HEK293T (cell line): ENCODE measurements around the gene GNB5.

Source experiments
- CTCF ChIA-PET: fragments of 350-600 bp; formaldehyde crosslinking; extraction: SDS; loops from one replicate; lab custom pipeline; 2021; ENCODE audit warnings: antibody characterized with exemption, inconsistent platforms; lab: Yijun Ruan, JAX
- POLR2A ChIA-PET: fragments of 350-600 bp; formaldehyde crosslinking; extraction: SDS; loops from one replicate; lab custom pipeline; 2020; ENCODE audit warnings: antibody characterized with exemption, inconsistent platforms; lab: Yijun Ruan, JAX
- DNase-seq: peaks from one replicate; pipeline ENCODE4 v3.0.0; 2012; ENCODE audit warnings: mixed read lengths; ENCODE audit errors: extremely low spot score
- ARNT ChIP-seq: fragments of 450-650 bp; IDR thresholded peaks from 2 replicates; pipeline ENCODE4 v1.6.1; 2017; ENCODE audit warnings: mild to moderate bottlenecking
- BHLHE40 ChIP-seq: fragments of 450-650 bp; IDR thresholded peaks from 2 replicates; pipeline ENCODE4 v1.6.1; 2016; ENCODE audit warnings: mild to moderate bottlenecking, moderate library complexity, borderline replicate concordance
- CTBP1 ChIP-seq: fragments of 450-650 bp; IDR thresholded peaks from 2 replicates; pipeline ENCODE4 v1.6.1; 2016; ENCODE audit warnings: borderline replicate concordance
- ELF4 ChIP-seq: fragments of 450-650 bp; IDR thresholded peaks from 2 replicates; pipeline ENCODE4 v1.6.1; 2017; ENCODE audit warnings: antibody characterized with exemption
- FOXA1 ChIP-seq: fragments of 450-650 bp; IDR thresholded peaks from 2 replicates; pipeline ENCODE4 v1.6.1; 2016; ENCODE audit warnings: mild to moderate bottlenecking
- FOXK2 ChIP-seq: fragments of 450-650 bp; IDR thresholded peaks from 2 replicates; pipeline ENCODE4 v1.6.1; 2016; ENCODE audit warnings: mild to moderate bottlenecking
- FOXM1 ChIP-seq: fragments of 450-650 bp; IDR thresholded peaks from 2 replicates; pipeline ENCODE4 v1.6.1; 2017; ENCODE audit warnings: mild to moderate bottlenecking, borderline replicate concordance
- HDGF ChIP-seq: fragments of 450-650 bp; IDR thresholded peaks from 2 replicates; pipeline ENCODE4 v1.6.1; 2017; ENCODE audit warnings: antibody characterized with exemption, borderline replicate concordance
- L3MBTL2 ChIP-seq: fragments of 450-650 bp; conservative IDR thresholded peaks from 2 replicates; pipeline ENCODE4 v1.6.1; 2016; ENCODE audit warnings: mild to moderate bottlenecking
- LEF1 ChIP-seq: fragments of 450-650 bp; IDR thresholded peaks from 2 replicates; pipeline ENCODE4 v1.6.1; 2017; ENCODE audit warnings: mild to moderate bottlenecking, borderline replicate concordance
- NFRKB ChIP-seq: fragments of 450-650 bp; IDR thresholded peaks from 2 replicates; pipeline ENCODE4 v1.6.1; 2016; ENCODE audit warnings: mild to moderate bottlenecking, moderate library complexity
- SP1 ChIP-seq: fragments of 450-650 bp; IDR thresholded peaks from 2 replicates; pipeline ENCODE4 v1.6.1; 2017
- SUZ12 ChIP-seq: fragments of 450-650 bp; IDR thresholded peaks from 2 replicates; pipeline ENCODE4 v1.6.1; 2016; ENCODE audit warnings: mild to moderate bottlenecking
- TARDBP ChIP-seq: fragments of 450-650 bp; IDR thresholded peaks from 2 replicates; pipeline ENCODE4 v1.6.1; 2016
- ZNF384 ChIP-seq: fragments of 450-650 bp; IDR thresholded peaks from 2 replicates; pipeline ENCODE4 v1.6.1; 2016
- TF ChIP-seq, protein P1 (sequence below): fragments of 450-650 bp; IDR thresholded peaks from 2 replicates; pipeline ENCODE4 v1.6.1; 2016

GNB5 gene

DNA sequence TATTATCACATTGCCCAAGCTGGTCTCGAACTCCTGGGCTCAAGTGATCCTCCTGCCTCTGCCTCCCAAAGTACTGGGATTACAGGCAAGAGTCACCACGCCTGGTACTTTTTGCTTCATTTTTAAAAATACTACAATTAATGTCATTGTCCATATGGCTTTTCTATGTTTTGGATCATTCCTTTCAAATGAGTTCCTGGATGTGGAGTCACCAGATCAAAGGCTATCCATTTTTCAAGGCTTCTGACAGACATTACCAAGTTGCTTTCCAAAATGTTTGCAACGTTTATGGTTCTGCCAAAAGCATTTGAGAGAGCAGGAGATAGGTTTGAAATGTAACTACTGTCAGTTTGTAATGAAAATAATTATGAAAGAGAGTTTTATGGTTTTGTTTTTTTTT, 44.4 kb downstream of the GNB5 start:
- ChIA-PET CTCF (no interaction called here), POLR2A (no interaction called here)
- DNase-seq: no peak
- no peak for TF ChIP-seq ZNF384

DNA sequence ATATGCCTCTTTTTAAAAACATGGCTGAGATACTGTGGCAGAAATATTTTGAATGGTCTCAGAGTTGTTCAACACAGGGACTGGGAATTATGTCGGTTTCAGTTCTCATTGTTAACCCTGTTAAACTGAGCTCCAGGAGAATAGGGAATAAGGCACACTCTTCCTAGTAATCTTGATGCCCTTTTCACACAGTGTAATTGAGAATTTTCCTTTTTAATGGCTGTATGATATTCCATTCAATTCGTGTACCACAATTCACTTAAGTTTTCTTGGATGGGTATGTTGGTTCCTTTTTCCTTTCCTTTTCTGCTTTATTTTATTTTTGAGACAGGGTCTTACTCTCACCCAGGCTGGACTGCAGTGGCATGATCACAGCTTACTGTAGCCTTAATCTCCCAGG, 44.9 kb downstream of the GNB5 start:
- no peak for DNase-seq
- TF ChIP-seq CTBP1: no peak
- no peak for TF ChIP-seq NFRKB
- no peak for TF ChIP-seq L3MBTL2
- TF ChIP-seq HDGF: no peak
- TF ChIP-seq SP1: no peak
- TF ChIP-seq SUZ12: no peak
- no peak for TF ChIP-seq LEF1
- no peak for TF ChIP-seq ARNT
- no peak for TF ChIP-seq BHLHE40
- TF ChIP-seq, protein P1, sequence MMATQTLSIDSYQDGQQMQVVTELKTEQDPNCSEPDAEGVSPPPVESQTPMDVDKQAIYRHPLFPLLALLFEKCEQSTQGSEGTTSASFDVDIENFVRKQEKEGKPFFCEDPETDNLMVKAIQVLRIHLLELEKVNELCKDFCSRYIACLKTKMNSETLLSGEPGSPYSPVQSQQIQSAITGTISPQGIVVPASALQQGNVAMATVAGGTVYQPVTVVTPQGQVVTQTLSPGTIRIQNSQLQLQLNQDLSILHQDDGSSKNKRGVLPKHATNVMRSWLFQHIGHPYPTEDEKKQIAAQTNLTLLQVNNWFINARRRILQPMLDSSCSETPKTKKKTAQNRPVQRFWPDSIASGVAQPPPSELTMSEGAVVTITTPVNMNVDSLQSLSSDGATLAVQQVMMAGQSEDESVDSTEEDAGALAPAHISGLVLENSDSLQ: no peak
- TF ChIP-seq FOXA1: no peak
- TF ChIP-seq TARDBP: no peak
- TF ChIP-seq ZNF384: no peak
- no peak for TF ChIP-seq ELF4
- TF ChIP-seq FOXM1: no peak
- no peak for TF ChIP-seq FOXK2
- CTCF ChIA-PET: interaction anchor here (0.7 kb wide), 1 partner anchor 45 kb away, joined by 9 read pairs; the partner anchor contains the start of gene GNB5
- POLR2A ChIA-PET: no interaction called here

DNA sequence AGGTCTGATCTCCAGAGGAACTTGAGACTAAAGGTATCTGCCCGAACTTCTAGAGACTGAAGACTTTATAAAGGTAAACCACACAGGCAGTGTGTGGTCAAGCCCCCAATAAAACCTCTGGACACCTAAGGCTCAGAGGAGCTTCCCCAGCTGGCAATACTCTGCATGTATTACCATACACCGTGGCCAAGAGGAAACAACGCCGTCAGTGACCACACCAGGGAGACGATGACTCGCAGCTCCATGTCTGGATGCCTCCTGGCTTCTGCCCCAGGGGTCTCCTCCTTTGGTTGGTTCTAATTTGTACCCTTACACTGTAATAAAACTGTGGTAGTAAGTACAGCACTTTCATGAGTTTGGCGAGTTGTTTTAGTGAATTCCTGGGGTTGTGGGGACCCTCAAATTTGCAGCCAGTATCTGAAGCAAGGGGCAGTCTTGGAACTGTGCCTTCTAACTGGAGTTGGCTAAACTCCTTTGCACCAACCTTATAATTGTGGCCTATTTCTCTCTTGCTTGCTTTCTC, 46.5 kb downstream of the GNB5 start:
- no peak for TF ChIP-seq HDGF
- TF ChIP-seq ELF4: no peak
- TF ChIP-seq SUZ12: no peak
- no peak for TF ChIP-seq ARNT
- TF ChIP-seq FOXA1: no peak
- no peak for TF ChIP-seq BHLHE40
- TF ChIP-seq LEF1: no peak
- no peak for TF ChIP-seq FOXK2
- TF ChIP-seq ZNF384: no peak
- no peak for TF ChIP-seq TARDBP
- TF ChIP-seq FOXM1: no peak
- TF ChIP-seq SP1: no peak
- TF ChIP-seq, protein P1: no peak
- no peak for TF ChIP-seq L3MBTL2
- TF ChIP-seq CTBP1: no peak
- no peak for TF ChIP-seq NFRKB
- CTCF ChIA-PET: no interaction called here
- DNase-seq: no peak
- POLR2A ChIA-PET: no interaction called here

DNA sequence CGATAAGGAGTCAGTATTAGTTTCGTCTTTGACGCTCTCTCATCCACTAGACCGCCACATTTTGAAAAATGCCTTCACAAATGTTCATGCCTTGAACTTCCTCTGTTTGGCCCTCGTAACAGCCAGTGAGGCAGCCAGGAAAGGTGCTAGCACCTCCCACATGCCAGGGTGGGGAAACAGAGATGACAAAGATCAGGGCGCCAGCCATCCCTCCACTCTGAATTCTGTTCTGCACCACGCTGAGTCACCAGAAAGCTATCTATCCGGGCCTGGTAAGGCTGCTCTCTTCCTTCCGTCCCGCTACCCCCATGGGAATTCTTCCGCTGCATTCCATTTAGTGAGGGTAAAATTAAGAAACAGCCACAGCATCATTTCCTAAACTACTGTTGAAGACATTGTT, 47.3 kb downstream of the GNB5 start:
- CTCF ChIA-PET: no interaction called here
- TF ChIP-seq L3MBTL2 (no peak), ZNF384 (no peak), FOXM1 (no peak), ELF4 (no peak), SP1 (no peak), LEF1 (no peak), SUZ12 (no peak), FOXK2 (no peak), TARDBP (no peak), CTBP1 (no peak), BHLHE40 (no peak), NFRKB (no peak), FOXA1 (no peak), HDGF (no peak), ARNT (no peak)
- TF ChIP-seq, protein P1: no peak
- DNase-seq: no peak
- POLR2A ChIA-PET: no interaction called here

DNA sequence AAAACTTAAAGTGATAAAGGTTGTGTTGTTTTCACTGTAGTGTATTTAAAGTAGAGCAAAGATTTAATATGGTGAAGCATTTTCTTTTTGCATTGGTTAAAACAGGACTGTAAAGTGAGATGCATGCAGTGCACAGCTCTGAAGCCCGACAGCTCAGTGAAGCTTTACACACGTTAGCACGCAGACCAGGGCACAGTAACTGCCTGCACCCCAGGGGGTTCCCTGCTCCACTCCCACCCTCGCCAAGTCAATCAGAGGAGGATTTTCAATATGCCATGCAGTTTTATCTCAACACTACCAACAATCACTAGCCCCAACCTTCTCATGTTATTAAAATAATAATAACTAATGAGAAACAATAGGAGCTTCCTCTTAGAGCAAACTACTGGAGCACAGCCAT, 50.5 kb downstream of the GNB5 start:
- POLR2A ChIA-PET: no interaction called here
- CTCF ChIA-PET: interaction anchor here (0.6 to 0.9 kb wide), 3 partner anchors 12 to 18 kb away, joined by 3 to 6 read pairs (median 3); no protein-coding TSS in a partner anchor
- TF ChIP-seq ELF4 (no peak), L3MBTL2 (no peak), ARNT (no peak), FOXK2 (no peak), FOXM1 (no peak), HDGF (no peak), SP1 (no peak), FOXA1 (no peak), ZNF384 (no peak), LEF1 (no peak), CTBP1 (no peak), BHLHE40 (no peak), NFRKB (no peak), TARDBP (no peak), SUZ12 (no peak)
- TF ChIP-seq, protein P1: no peak
- no peak for DNase-seq
